ENCODE data around the gene DSCAM. TPM values are rescaled to one million over a fixed set of nuclear protein-coding genes. Genes with fewer than 3 reads are reported as not detected.

The DSCAM gene
- total RNA-seq, 1 donor from 2014 or later, result not detected

GRCh38 chr21:40313260-40313659, 533.7 kb downstream of the DSCAM start:
- H3K36me3 ChIP-seq, result no peaks in the 10 kb centered on the region
- no peaks in the 10 kb centered on the region for H3K4me1 Mint-ChIP-seq
- no peaks in the 10 kb centered on the region for H3K27me3 ChIP-seq
- H3K36me3 Mint-ChIP-seq, result no peaks in the 10 kb centered on the region
- H3K9ac ChIP-seq, result no peak overlapping the region
- H3K4me2 ChIP-seq, result no peak overlapping the region
- H3K4me3 ChIP-seq, result no peak overlapping the region
- H3K9me3 Mint-ChIP-seq, result no peaks in the 10 kb centered on the region
- no peaks in the 10 kb centered on the region for H3F3A ChIP-seq (ENCODE audit: low read depth)
- H2AFZ ChIP-seq (replicated peaks), result no peak overlapping the region
- TF ChIP-seq EZH2 (IDR thresholded peaks at IDR 0.05) (no peak), EZH2phosphoT487 (IDR thresholded peaks at IDR 0.05) (no peak)
- TF ChIP-seq, protein P1, sequence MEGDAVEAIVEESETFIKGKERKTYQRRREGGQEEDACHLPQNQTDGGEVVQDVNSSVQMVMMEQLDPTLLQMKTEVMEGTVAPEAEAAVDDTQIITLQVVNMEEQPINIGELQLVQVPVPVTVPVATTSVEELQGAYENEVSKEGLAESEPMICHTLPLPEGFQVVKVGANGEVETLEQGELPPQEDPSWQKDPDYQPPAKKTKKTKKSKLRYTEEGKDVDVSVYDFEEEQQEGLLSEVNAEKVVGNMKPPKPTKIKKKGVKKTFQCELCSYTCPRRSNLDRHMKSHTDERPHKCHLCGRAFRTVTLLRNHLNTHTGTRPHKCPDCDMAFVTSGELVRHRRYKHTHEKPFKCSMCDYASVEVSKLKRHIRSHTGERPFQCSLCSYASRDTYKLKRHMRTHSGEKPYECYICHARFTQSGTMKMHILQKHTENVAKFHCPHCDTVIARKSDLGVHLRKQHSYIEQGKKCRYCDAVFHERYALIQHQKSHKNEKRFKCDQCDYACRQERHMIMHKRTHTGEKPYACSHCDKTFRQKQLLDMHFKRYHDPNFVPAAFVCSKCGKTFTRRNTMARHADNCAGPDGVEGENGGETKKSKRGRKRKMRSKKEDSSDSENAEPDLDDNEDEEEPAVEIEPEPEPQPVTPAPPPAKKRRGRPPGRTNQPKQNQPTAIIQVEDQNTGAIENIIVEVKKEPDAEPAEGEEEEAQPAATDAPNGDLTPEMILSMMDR (IDR thresholded peaks at IDR 0.05), result no peak
- H3K4me3 Mint-ChIP-seq, result no peak overlapping the region
- H4K20me1 ChIP-seq (ENCODE audit: low read depth), result no peaks in the 10 kb centered on the region
- no peaks in the 10 kb centered on the region for H3K4me1 ChIP-seq
- no peaks in the 10 kb centered on the region for H3K79me2 ChIP-seq (ENCODE audit: low read depth)
- no peak for DNase-seq (ENCODE audit: low spot score)
- no peaks in the 10 kb centered on the region for H3K9me3 ChIP-seq (ENCODE audit: low read depth)
- H3K27ac ChIP-seq, result no peak overlapping the region
- H3K27me3 Mint-ChIP-seq (ENCODE audit: insufficient read depth, low read depth), result peaks cover 1% of the 10 kb centered on the region
- H3K27ac Mint-ChIP-seq, result no peak overlapping the region

DNA sequence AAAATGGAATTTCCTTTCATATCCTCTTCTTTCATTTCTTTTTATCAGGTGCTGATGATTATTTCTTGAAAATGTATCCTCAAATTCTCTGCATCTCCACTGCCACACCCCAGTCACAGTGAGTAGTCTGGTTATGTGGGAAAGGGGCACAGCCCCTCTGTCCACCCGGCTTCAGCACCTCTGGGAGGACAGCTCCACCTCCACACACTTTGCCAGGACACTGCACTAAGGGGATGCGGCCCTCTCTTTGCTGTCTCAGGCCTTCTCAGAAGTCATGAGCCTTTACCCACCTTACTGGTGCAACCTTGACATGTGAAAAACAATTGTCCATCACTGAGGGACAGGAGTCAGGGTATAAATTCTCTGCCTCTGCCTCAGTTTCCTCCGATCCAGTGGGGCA, 546.7 kb downstream of the DSCAM start:
- Mint-ChIP-seq H3K36me3 (no peaks in the 10 kb centered on the region), H3K27me3 (ENCODE audit: insufficient read depth, low read depth) (peaks cover 4% of the 10 kb centered on the region), H3K9me3 (peaks cover 8% of the 10 kb centered on the region), H3K4me3 (no peak overlapping the region), H3K4me1 (no peaks in the 10 kb centered on the region), H3K27ac (no peak overlapping the region)
- Histone ChIP-seq H3K79me2 (ENCODE audit: low read depth) (no peaks in the 10 kb centered on the region), H2AFZ (replicated peaks) (no peak overlapping the region), H3F3A (ENCODE audit: low read depth) (no peaks in the 10 kb centered on the region), H3K27me3 (no peaks in the 10 kb centered on the region), H3K9ac (no peak overlapping the region), H3K4me3 (no peak overlapping the region), H3K4me2 (no peak overlapping the region), H3K27ac (no peak overlapping the region), H4K20me1 (ENCODE audit: low read depth) (no peaks in the 10 kb centered on the region), H3K9me3 (ENCODE audit: low read depth) (no peaks in the 10 kb centered on the region), H3K4me1 (no peaks in the 10 kb centered on the region), H3K36me3 (no peaks in the 10 kb centered on the region)
- DNase-seq (ENCODE audit: low spot score), result peak; percentile 26
- TF ChIP-seq EZH2 (IDR thresholded peaks at IDR 0.05), result no peak
- no peak for TF ChIP-seq EZH2phosphoT487 (IDR thresholded peaks at IDR 0.05)
- TF ChIP-seq, protein P1 (IDR thresholded peaks at IDR 0.05), result no peak

- Histone ChIP-seq H3K4me1 (no peaks in the 10 kb centered on the region), H3K27me3 (no peaks in the 10 kb centered on the region), H3K4me2 (no peak overlapping the region), H3K4me3 (no peak overlapping the region), H4K20me1 (ENCODE audit: low read depth) (no peaks in the 10 kb centered on the region), H3K27ac (no peak overlapping the region), H2AFZ (replicated peaks) (no peak overlapping the region), H3K9ac (no peak overlapping the region), H3K9me3 (ENCODE audit: low read depth) (no peaks in the 10 kb centered on the region), H3K79me2 (ENCODE audit: low read depth) (no peaks in the 10 kb centered on the region), H3K36me3 (no peaks in the 10 kb centered on the region), H3F3A (ENCODE audit: low read depth) (no peaks in the 10 kb centered on the region)
- Mint-ChIP-seq H3K9me3 (peaks cover 6% of the 10 kb centered on the region), H3K4me3 (no peak overlapping the region), H3K27ac (no peak overlapping the region), H3K4me1 (no peaks in the 10 kb centered on the region), H3K36me3 (no peaks in the 10 kb centered on the region), H3K27me3 (ENCODE audit: insufficient read depth, low read depth) (peaks cover 4% of the 10 kb centered on the region)
- no peak for DNase-seq (ENCODE audit: low spot score)
- no peak for TF ChIP-seq EZH2 (IDR thresholded peaks at IDR 0.05)
- TF ChIP-seq, protein P1 (IDR thresholded peaks at IDR 0.05), result no peak
- no peak for TF ChIP-seq EZH2phosphoT487 (IDR thresholded peaks at IDR 0.05)
These were observed 547.5 kb downstream of the DSCAM start for GRCh38 chr21:40299451-40299850.
